HCT116 (cell line): Measurements from ENCODE around the gene KCNIP3. TPM values are rescaled to one million over a fixed set of nuclear protein-coding genes. Genes with fewer than 3 reads are reported as not detected.

Experiments used
- ATAC-seq: fragments of 200-7000 bp; cut with Tn5 transposase; 2 replicates; pipeline ENCODE4 v1.9.1; 2020; ENCODE audit warnings: mild to moderate bottlenecking, moderate library complexity
- BruUV-seq: library from RNA; stranded (reverse); fragments of 400-500 nt; replicated peaks from 2 replicates; lab custom pipeline; 2021; lab: Mats Ljungman, UMichigan
- CTCF ChIA-PET: fragments of 300-600 bp; sonication (Branson Sonifier 250); formaldehyde crosslinking; loops from one replicate; lab custom pipeline; 2021; ENCODE audit warnings: antibody characterized with exemption; lab: Charles Lee
- POLR2A ChIA-PET: fragments of 300-600, 350-600 bp; sonication (Branson Sonifier 250); formaldehyde crosslinking; loops from one replicate; lab custom pipeline; 2021; ENCODE audit warnings: antibody characterized with exemption; lab: Charles Lee
- RAD21 ChIA-PET, 2 experiments: fragments of 300-600 bp; sonication (Branson Sonifier 250); formaldehyde crosslinking; loops; one replicate each; lab custom pipeline; 2023; ENCODE audit warnings: low total read pairs in 2 of 2; ENCODE audit not compliant: uncharacterized antibody in 2 of 2, unreplicated experiment in 2 of 2, low non-redundant PET in 1 of 2; lab: Charles Lee
- DNase-seq: peaks from one replicate; pipeline ENCODE4 v3.0.0-alpha.2; 2010; ENCODE audit warnings: low read depth, low spot score
- H2AFZ ChIP-seq: fragments of 200-600 bp; shearing (Covaris generic), sonication (generic); 2 replicates; pipeline ENCODE4 v1.6.1; 2017; ENCODE audit warnings: low read depth, mixed run types, mixed read lengths, antibody characterized with exemption, low read length; ENCODE audit not compliant: poor library complexity, severe bottlenecking
- H3K27ac ChIP-seq: 2 replicates; pipeline ENCODE4 v1.5.1; 2012; ENCODE audit warnings: low read depth, low read length
- H3K27me3 ChIP-seq: fragments of 200-600 bp; sonication (generic); 2 replicates; pipeline ENCODE4 v1.6.1; 2016; ENCODE audit warnings: mixed run types, low read length, mixed read lengths; ENCODE audit not compliant: insufficient read depth
- H3K36me3 ChIP-seq, 2 experiments: fragments of 200-500 bp in 1 of 2; fragments of 200-600 bp in 1 of 2; sonication (Bioruptor generic) in 1 of 2; sonication (generic) in 1 of 2; 2 replicates each; pipeline versions ENCODE4 v1.5.1 to v1.6.1; 2014 to 2016; ENCODE audit warnings: low read length in 2 of 2, inconsistent platforms in 1 of 2, mixed read lengths in 1 of 2, mixed run types in 1 of 2; ENCODE audit not compliant: insufficient read depth in 2 of 2, control insufficient read depth in 1 of 2
- H3K4me1 ChIP-seq, 2 experiments: fragments of 200-600 bp in 1 of 2; sonication (generic) in 1 of 2; 2 replicates each; pipeline versions ENCODE4 v1.5.1 to v1.6.1; 2012 to 2017; ENCODE audit warnings: low read length in 2 of 2, inconsistent platforms in 1 of 2, mild to moderate bottlenecking in 1 of 2, mixed read lengths in 1 of 2, mixed run types in 1 of 2, moderate library complexity in 1 of 2; ENCODE audit not compliant: insufficient read depth in 2 of 2, control insufficient read depth in 1 of 2
- H3K4me2 ChIP-seq: fragments of 200-600 bp; sonication (generic); 2 replicates; pipeline ENCODE4 v1.6.1; 2017; ENCODE audit warnings: mixed run types, low read length, mixed read lengths
- H3K4me3 ChIP-seq, 2 experiments: fragments of 200-600 bp in 1 of 2; sonication (generic) in 1 of 2; replicated peaks in 1 of 2; 2 replicates each; pipeline ENCODE4 v1.5.1; 2011 to 2016; ENCODE audit warnings: low read length in 2 of 2, control low read depth in 1 of 2, low read depth in 1 of 2, mild to moderate bottlenecking in 1 of 2, mixed read lengths in 1 of 2, mixed run types in 1 of 2
- H3K79me2 ChIP-seq: fragments of 200-600 bp; sonication (generic); 2 replicates; pipeline ENCODE4 v1.6.1; 2017; ENCODE audit warnings: mild to moderate bottlenecking, mixed run types, low read length, moderate library complexity, mixed read lengths; ENCODE audit not compliant: insufficient read depth
- H3K9ac ChIP-seq: fragments of 200-600 bp; sonication (generic); 2 replicates; pipeline ENCODE4 v1.6.1; 2016; ENCODE audit warnings: low read length, mixed read lengths
- H3K9me2 ChIP-seq: fragments of 200-600 bp; sonication (generic), shearing (Covaris generic); 2 replicates; pipeline ENCODE4 v1.6.1; 2017; ENCODE audit warnings: mixed run types, mild to moderate bottlenecking, moderate library complexity; ENCODE audit not compliant: insufficient read depth
- H3K9me3 ChIP-seq, 2 experiments: fragments of 200-500 bp in 1 of 2; fragments of 200-600 bp in 1 of 2; sonication (Bioruptor generic) in 1 of 2; sonication (generic) in 1 of 2; 2 replicates each; pipeline ENCODE4 v1.6.1; 2014 to 2017; ENCODE audit warnings: low read length in 2 of 2, mixed read lengths in 2 of 2, inconsistent platforms in 1 of 2, low read depth in 1 of 2, mild to moderate bottlenecking in 1 of 2, mixed run types in 1 of 2, moderate library complexity in 1 of 2; ENCODE audit not compliant: control insufficient read depth in 1 of 2, insufficient read depth in 1 of 2
- H4K20me1 ChIP-seq: fragments of 200-600 bp; sonication (generic), shearing (Covaris generic); 2 replicates; pipeline ENCODE4 v1.6.1; 2017; ENCODE audit warnings: mixed run types, mild to moderate bottlenecking, moderate library complexity; ENCODE audit not compliant: insufficient read depth
- CBX3 ChIP-seq: IDR thresholded peaks from 2 replicates; pipeline ENCODE4 v1.6.1; 2012; ENCODE audit warnings: low read depth
- EGR1 ChIP-seq: IDR thresholded peaks from 2 replicates; pipeline ENCODE4 v1.6.1; 2012; ENCODE audit warnings: low read depth
- ELF1 ChIP-seq: IDR thresholded peaks from 2 replicates; pipeline ENCODE4 v1.6.1; 2012; ENCODE audit warnings: low read depth, borderline replicate concordance
- EZH2phosphoT487 ChIP-seq: fragments of 200-600 bp; IDR thresholded peaks from 2 replicates; pipeline ENCODE4 v1.6.1; 2018; ENCODE audit warnings: antibody characterized with exemption, borderline replicate concordance
- FOSL1 ChIP-seq: IDR thresholded peaks from 2 replicates; pipeline ENCODE4 v1.6.1; 2012; ENCODE audit warnings: low read depth
- JUND ChIP-seq: IDR thresholded peaks from 2 replicates; pipeline ENCODE4 v1.6.1; 2012
- RAD21 ChIP-seq: IDR thresholded peaks from 2 replicates; pipeline ENCODE4 v1.6.1; 2012; ENCODE audit warnings: low read depth, mild to moderate bottlenecking
- SP1 ChIP-seq: IDR thresholded peaks from 2 replicates; pipeline ENCODE4 v1.6.1; 2012; ENCODE audit warnings: low read depth
- YY1 ChIP-seq: IDR thresholded peaks from 2 replicates; pipeline ENCODE4 v1.6.1; 2011; ENCODE audit warnings: low read length, low read depth, moderate library complexity, mild to moderate bottlenecking; ENCODE audit not compliant: insufficient replicate concordance; ENCODE audit errors: extremely low read depth
- ZFX ChIP-seq: fragments of 450-650 bp; IDR thresholded peaks from 2 replicates; pipeline ENCODE4 v1.6.1; 2017
- ZNF274 ChIP-seq: fragments of 200-500 bp; sonication (Bioruptor generic); IDR thresholded peaks from 2 replicates; pipeline ENCODE4 v1.6.1; 2014; ENCODE audit warnings: mild to moderate bottlenecking, low read depth, low read length, inconsistent platforms
- intact Hi-C: fragments of 100-400 bp; cut with micrococcal nuclease; formaldehyde crosslinking; loops from 2 replicates; pipeline ENCODE4 v1.10.0; 2022
- total RNA-seq: library from RNA; stranded (reverse); gene quantifications from one replicate; pipeline ENCODE4 v1.2.1, GENCODE V29; 2021; ENCODE audit not compliant: unreplicated experiment
- TF ChIP-seq, protein P1 (sequence below), 3 experiments: fragments of 200-600 bp in 1 of 3; sonication (generic) in 1 of 3; IDR thresholded peaks in 2 of 3; conservative IDR thresholded peaks in 1 of 3; 2 replicates each; pipeline ENCODE4 v1.5.1; 2012 to 2017; ENCODE audit warnings: low read depth in 2 of 3, low read length in 2 of 3, antibody characterized with exemption in 1 of 3, borderline replicate concordance in 1 of 3, control low read depth in 1 of 3, mild to moderate bottlenecking in 1 of 3, mixed read lengths in 1 of 3, mixed run types in 1 of 3, moderate library complexity in 1 of 3; ENCODE audit not compliant: insufficient read depth in 1 of 3
- TF ChIP-seq, protein P2 (sequence below): IDR thresholded peaks from 2 replicates; pipeline ENCODE4 v1.6.1; 2012
- TF ChIP-seq, protein P3 (sequence below): IDR thresholded peaks from 2 replicates; pipeline ENCODE4 v1.6.1; 2012; ENCODE audit warnings: low read depth

The KCNIP3 gene
- total RNA-seq, 1 experiment from 2014 or later, result 3.1 TPM

DNA sequence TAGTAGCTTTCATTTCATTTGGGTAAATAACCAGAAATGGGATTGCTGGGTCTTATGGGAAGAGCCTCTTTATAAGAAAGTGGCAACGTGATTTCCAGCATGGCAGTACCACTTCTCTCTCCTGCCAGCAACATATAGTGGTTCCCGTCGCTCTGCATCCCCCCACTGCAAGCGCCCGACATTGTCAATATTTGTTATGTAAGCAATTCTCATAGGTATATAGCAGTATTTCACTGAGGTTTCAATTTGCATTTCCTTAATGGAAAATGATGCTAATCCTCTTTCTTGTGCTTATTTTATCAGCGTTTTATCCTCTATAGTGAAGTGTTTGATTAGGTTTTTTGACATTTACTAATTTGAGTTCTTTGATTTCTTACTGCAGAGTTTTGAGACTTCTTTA lies 69.4 kb downstream of the KCNIP3 start:
- Histone ChIP-seq H3K9me2 (no peaks in the 10 kb centered on the region), H2AFZ (no peak overlapping the region), H3K79me2 (no peaks in the 10 kb centered on the region), H3K27me3 (no peaks in the 10 kb centered on the region), H3K4me1 (no peaks in the 10 kb centered on the region), H3K4me3 (no peak overlapping the region), H3K9ac (no peak overlapping the region), H4K20me1 (no peaks in the 10 kb centered on the region)
- RAD21 ChIA-PET, result no interaction called here
- POLR2A ChIA-PET, result no interaction called here
- ATAC-seq (no peak), DNase-seq (no peak)
- intact Hi-C loops, result no loop called here
- TF ChIP-seq, protein P1, sequence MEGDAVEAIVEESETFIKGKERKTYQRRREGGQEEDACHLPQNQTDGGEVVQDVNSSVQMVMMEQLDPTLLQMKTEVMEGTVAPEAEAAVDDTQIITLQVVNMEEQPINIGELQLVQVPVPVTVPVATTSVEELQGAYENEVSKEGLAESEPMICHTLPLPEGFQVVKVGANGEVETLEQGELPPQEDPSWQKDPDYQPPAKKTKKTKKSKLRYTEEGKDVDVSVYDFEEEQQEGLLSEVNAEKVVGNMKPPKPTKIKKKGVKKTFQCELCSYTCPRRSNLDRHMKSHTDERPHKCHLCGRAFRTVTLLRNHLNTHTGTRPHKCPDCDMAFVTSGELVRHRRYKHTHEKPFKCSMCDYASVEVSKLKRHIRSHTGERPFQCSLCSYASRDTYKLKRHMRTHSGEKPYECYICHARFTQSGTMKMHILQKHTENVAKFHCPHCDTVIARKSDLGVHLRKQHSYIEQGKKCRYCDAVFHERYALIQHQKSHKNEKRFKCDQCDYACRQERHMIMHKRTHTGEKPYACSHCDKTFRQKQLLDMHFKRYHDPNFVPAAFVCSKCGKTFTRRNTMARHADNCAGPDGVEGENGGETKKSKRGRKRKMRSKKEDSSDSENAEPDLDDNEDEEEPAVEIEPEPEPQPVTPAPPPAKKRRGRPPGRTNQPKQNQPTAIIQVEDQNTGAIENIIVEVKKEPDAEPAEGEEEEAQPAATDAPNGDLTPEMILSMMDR (IDR thresholded peaks at IDR 0.05 in 2 of 3, conservative IDR thresholded peaks at IDR 0.05 in 1 of 3; ENCODE audit: borderline replicate concordance in 1 of 3, insufficient read depth in 1 of 3, low read depth in 2 of 3, low read length in 2 of 3), result no peak
- TF ChIP-seq CBX3 (no peak), SP1 (no peak), FOSL1 (no peak), YY1 (no peak), RAD21 (no peak), EGR1 (no peak), ZNF274 (no peak), EZH2phosphoT487 (no peak), JUND (no peak), ZFX (no peak), ELF1 (no peak)
- TF ChIP-seq, protein P2, sequence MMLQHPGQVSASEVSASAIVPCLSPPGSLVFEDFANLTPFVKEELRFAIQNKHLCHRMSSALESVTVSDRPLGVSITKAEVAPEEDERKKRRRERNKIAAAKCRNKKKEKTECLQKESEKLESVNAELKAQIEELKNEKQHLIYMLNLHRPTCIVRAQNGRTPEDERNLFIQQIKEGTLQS, result no peak
- TF ChIP-seq, protein P3, sequence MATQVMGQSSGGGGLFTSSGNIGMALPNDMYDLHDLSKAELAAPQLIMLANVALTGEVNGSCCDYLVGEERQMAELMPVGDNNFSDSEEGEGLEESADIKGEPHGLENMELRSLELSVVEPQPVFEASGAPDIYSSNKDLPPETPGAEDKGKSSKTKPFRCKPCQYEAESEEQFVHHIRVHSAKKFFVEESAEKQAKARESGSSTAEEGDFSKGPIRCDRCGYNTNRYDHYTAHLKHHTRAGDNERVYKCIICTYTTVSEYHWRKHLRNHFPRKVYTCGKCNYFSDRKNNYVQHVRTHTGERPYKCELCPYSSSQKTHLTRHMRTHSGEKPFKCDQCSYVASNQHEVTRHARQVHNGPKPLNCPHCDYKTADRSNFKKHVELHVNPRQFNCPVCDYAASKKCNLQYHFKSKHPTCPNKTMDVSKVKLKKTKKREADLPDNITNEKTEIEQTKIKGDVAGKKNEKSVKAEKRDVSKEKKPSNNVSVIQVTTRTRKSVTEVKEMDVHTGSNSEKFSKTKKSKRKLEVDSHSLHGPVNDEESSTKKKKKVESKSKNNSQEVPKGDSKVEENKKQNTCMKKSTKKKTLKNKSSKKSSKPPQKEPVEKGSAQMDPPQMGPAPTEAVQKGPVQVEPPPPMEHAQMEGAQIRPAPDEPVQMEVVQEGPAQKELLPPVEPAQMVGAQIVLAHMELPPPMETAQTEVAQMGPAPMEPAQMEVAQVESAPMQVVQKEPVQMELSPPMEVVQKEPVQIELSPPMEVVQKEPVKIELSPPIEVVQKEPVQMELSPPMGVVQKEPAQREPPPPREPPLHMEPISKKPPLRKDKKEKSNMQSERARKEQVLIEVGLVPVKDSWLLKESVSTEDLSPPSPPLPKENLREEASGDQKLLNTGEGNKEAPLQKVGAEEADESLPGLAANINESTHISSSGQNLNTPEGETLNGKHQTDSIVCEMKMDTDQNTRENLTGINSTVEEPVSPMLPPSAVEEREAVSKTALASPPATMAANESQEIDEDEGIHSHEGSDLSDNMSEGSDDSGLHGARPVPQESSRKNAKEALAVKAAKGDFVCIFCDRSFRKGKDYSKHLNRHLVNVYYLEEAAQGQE, result no peak
- TF ChIP-seq, all 23 proteins: peak for 0
- CTCF ChIA-PET, result interaction anchor here (0.8 kb wide), 1 partner anchor 23 kb away, joined by 3 read pairs; no protein-coding TSS in a partner anchor
- no peak overlapping the region for H3K27ac ChIP-seq
- H3K9me3 ChIP-seq, result no peaks in the 10 kb centered on the region
- H3K4me2 ChIP-seq, result no peak overlapping the region
- BruUV-seq, result no TSS peak
- no peaks in the 10 kb centered on the region for H3K36me3 ChIP-seq
